Activated naive CD4-positive, alpha-beta T cell treated with anti-CD3 and anti-CD28 coated beads, Interleukin-2, amount 50 U/mL, for 24 hours (primary cell): ENCODE measurements around the gene BHMT.

ENCODE experiments used
- H3K27ac Mint-ChIP-seq: one replicate; pipeline ENCODE4 v1.8.0; 2021; ENCODE audit warnings: mild to moderate bottlenecking, mixed read lengths
- H3K27me3 Mint-ChIP-seq: one replicate; pipeline ENCODE4 v1.8.0; 2021; ENCODE audit warnings: mixed read lengths
- H3K36me3 Mint-ChIP-seq: one replicate; pipeline ENCODE4 v1.8.0; 2021; ENCODE audit warnings: mixed read lengths
- H3K4me1 Mint-ChIP-seq: one replicate; pipeline ENCODE4 v1.8.0; 2021; ENCODE audit warnings: mixed read lengths
- H3K4me3 Mint-ChIP-seq: one replicate; pipeline ENCODE4 v1.8.0; 2021; ENCODE audit warnings: mild to moderate bottlenecking, mixed read lengths
- H3K9me3 Mint-ChIP-seq: one replicate; pipeline ENCODE4 v1.8.0; 2021; ENCODE audit warnings: mixed read lengths

The BHMT gene

DNA sequence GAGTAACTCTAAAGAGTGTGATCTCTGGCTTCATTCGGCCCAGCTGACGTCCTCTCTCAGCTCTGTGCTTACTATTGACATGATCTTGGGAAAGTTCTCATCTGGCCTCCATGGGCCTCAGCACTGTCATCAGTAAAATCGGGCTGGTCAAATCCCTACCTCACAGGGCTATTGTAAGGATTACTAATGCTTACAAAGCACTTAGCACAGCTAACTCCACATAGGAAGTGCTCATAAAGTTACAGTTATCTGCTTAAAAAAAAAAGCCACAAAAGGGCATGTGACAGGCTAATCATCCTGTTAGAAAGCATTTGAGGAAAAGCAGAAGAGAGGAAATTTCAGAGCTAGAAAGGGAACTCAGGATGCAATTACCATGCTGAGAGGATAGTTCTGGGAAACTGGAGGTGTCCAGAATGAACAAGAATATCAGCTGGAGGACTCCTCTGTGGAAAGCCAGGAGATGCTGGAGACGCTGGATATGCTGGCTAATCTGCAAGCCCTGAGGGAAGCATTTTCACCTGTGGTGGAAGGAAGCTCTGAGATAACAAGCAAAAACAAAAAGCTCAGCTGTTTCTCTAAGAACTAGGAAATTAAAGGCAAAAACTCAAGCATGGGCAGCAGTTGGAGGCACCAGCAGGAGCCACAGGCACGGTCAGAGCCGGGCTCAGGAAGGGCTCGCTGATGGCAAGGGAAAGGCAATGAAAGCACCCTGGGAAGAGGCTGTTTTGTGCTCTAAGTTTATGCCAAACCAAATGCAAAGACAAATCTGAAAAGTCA lies 4.4 kb upstream of the BHMT start:
- Mint-ChIP-seq H3K9me3 (no peaks in the 10 kb centered on the region), H3K27me3 (peaks cover 21% of the 10 kb centered on the region), H3K4me3 (no peak overlapping the region), H3K36me3 (no peaks in the 10 kb centered on the region), H3K4me1 (no peaks in the 10 kb centered on the region), H3K27ac (no peak overlapping the region)

DNA sequence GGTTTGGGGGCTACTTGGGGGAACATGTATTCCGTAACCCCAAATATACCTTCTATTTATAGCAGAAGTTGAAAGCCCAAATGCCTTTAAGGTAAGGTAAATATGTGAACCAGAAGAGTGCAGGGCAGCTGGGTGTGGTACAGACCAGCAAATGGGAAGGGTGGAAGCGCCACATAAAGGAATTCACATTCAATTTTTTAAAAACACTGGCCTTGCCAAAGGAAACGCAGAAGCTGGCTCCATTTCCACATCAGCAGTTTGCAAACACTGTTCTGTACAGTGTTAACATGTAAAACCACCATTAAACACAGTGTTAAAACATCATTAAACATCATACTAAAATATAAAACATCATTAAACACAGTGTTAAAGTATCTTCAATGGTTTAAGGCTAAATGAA lies 3.5 kb upstream of the BHMT start:
- Mint-ChIP-seq H3K4me3 (no peak overlapping the region), H3K27me3 (peaks cover 24% of the 10 kb centered on the region)

DNA sequence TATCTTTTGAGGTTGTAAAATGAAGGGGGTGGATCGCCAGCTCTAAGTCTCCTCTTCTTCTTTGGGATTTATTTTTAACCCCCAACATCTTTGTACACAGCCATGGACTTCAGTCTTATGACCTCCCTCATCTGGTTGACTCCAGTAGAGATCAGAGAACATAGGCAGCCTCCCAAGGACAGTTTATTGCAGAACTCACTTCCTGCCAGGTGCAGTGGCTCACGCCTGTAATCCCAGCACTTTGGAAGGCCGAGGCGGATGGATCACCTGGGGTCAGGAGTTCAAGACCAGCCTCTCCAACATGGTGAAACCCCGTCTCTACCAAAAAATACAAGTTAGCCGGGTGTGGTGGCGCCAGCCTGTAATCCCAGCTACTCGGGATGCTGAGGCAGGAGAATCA lies 2.8 kb upstream of the BHMT start:
- H3K36me3 Mint-ChIP-seq = no peaks in the 10 kb centered on the region
- no peaks in the 10 kb centered on the region for H3K9me3 Mint-ChIP-seq
- H3K4me1 Mint-ChIP-seq = no peaks in the 10 kb centered on the region
- no peak overlapping the region for H3K4me3 Mint-ChIP-seq
- H3K27me3 Mint-ChIP-seq = peaks cover 25% of the 10 kb centered on the region
- H3K27ac Mint-ChIP-seq = no peak overlapping the region

More for the DNA sequence above, 3.5 kb upstream of the BHMT start:
- H3K36me3 Mint-ChIP-seq = no peaks in the 10 kb centered on the region
- H3K27ac Mint-ChIP-seq = no peak overlapping the region
- H3K9me3 Mint-ChIP-seq = no peaks in the 10 kb centered on the region
- H3K4me1 Mint-ChIP-seq = no peaks in the 10 kb centered on the region

DNA sequence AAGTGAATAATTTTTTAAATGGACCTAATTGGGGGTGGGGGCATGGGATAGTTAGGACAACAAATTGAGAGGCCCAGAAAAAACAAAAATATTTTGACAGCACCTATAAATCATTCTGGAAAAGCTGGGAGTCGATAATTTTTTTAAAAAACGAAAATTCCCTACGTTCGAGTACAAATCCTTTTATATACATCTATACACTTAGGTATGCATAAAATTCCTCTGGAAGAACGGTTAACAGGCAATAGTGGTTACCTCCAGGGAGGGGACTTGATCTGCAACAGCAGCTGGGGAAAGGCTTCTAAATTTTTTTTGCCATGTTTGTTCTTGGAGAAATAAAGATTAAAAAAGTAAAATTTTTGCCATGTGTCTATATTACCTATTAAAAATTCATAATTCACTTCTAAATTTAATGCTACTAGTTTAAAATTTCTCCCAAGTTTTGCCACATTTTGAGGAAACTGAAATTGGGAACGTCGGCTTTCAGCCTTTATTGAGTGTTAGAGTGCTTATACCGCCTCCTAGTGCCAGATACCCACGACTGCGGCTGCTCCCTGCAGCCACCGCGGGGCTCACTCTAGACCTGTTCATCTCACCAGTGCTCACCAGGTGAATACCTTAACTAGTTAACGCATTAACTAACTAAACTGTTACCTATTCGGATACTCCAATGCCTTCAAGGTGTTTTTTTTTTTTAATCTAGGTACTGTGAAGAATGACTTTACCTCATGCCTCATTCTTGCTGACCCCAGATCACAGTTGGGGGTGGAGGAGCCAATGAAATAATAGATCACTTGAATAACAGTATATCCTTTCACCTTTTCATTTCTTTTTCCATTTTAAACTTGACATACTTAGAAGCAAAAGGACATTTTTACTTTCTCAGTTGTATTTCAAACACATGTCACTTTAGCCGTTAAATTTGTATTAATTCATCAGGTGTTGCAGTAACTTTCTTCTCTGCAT lies 1.8 kb upstream of the BHMT start:
- no peaks in the 10 kb centered on the region for H3K36me3 Mint-ChIP-seq
- H3K4me3 Mint-ChIP-seq = no peak overlapping the region
- H3K9me3 Mint-ChIP-seq = no peaks in the 10 kb centered on the region
- H3K27ac Mint-ChIP-seq = no peak overlapping the region
- H3K27me3 Mint-ChIP-seq = peaks cover 23% of the 10 kb centered on the region
- H3K4me1 Mint-ChIP-seq = no peaks in the 10 kb centered on the region

DNA sequence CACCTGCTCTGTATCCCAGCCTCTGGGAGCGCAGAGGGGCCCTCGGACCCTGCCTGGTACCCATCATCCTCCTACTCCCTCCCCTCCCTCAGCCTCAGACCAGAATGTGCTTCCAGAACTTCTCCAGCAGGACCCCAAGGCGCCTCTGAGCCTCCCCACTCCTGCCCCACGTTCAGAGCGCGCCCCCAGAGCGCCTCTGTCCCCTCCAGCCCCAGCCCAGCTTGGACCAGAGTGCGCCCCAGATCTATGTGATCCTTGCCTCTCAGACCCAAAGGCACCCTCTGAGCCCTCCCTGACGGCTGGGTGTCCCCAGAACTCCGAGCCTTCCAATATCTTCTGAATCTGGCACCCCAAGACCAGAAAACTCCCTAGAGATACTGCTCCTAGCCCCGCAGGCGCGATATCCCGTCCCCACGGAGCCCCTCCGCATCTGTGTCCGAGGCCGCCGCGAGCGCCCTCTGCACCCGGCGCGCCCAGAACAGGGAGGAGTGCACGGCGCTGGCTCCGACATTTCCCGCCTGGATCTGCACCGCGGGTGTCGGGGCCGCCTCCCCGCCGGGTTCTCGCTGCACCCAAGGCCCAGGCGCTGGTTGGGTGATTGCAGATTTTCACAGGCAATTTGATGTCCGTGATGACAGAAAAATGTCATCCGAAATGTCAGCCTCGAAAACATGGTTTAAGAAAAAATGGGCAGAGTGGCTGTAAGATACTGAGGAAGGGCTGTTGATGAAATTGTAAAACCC lies 522 bp downstream of the BHMT start:
- Mint-ChIP-seq H3K4me1 (no peaks in the 10 kb centered on the region), H3K27me3 (peaks cover 25% of the 10 kb centered on the region), H3K36me3 (no peaks in the 10 kb centered on the region), H3K9me3 (no peaks in the 10 kb centered on the region), H3K4me3 (no peak overlapping the region), H3K27ac (no peak overlapping the region)

DNA sequence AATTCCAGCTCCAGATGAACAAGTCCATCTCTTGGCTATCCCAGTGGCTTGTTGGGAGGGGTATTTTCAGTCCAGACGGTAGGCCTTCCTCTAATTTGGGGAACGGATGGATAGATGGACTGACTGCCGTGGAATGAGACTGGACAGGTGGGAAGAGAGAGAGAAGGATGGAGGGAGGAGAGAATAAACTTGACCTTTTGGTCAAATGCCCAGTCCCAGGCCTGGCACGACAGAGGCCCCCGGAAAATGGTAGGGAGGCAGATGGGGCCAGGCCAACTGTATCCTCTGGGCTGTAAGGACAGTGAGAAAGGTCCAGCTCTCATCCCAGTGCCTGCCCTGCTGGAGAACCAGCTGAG lies 1.1 kb downstream of the BHMT start:
- no peaks in the 10 kb centered on the region for H3K9me3 Mint-ChIP-seq
- H3K27ac Mint-ChIP-seq = no peak overlapping the region
- H3K4me3 Mint-ChIP-seq = no peak overlapping the region
- peaks cover 25% of the 10 kb centered on the region for H3K27me3 Mint-ChIP-seq
- no peaks in the 10 kb centered on the region for H3K4me1 Mint-ChIP-seq
- no peaks in the 10 kb centered on the region for H3K36me3 Mint-ChIP-seq

DNA sequence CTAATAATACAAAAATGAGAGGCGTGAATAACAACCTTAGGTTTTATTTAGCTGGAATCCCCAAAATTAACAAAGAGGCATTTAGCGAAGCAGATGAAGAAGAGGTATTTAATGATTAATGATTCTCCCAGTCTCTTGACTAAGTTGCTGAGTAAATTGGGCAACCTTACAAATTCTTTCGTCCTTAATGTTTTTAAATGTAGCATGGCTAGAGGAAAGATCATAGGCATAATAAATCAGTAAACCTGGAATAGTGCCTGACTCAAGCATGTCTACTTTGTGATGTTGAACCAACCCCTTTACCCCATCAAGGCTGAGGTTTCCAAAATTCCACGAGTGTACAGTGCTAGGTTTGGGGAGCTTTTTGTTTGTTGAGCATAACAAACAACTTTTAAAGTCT lies 7.9 kb downstream of the BHMT start:
- H3K4me1 Mint-ChIP-seq = no peaks in the 10 kb centered on the region
- H3K27ac Mint-ChIP-seq = no peak overlapping the region
- no peaks in the 10 kb centered on the region for H3K9me3 Mint-ChIP-seq
- no peaks in the 10 kb centered on the region for H3K36me3 Mint-ChIP-seq
- peaks cover 8% of the 10 kb centered on the region for H3K27me3 Mint-ChIP-seq
- H3K4me3 Mint-ChIP-seq = no peak overlapping the region

DNA sequence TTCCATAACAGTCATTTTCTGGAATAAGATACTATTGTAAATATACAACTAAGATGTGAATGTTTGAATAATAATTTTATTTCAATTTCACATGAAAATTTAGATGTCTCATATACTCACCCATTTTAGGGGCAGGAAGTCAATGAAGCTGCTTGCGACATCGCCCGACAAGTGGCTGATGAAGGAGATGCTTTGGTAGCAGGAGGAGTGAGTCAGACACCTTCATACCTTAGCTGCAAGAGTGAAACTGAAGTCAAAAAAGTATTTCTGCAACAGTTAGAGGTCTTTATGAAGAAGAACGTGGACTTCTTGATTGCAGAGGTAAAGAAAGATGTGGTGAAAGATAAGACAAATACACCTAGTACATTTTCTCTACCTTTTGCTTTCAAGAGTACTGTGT lies 8.6 kb downstream of the BHMT start:
- no peak overlapping the region for H3K4me3 Mint-ChIP-seq
- H3K36me3 Mint-ChIP-seq = no peaks in the 10 kb centered on the region
- H3K27me3 Mint-ChIP-seq = peaks cover 6% of the 10 kb centered on the region
- H3K27ac Mint-ChIP-seq = no peak overlapping the region
- H3K4me1 Mint-ChIP-seq = no peaks in the 10 kb centered on the region
- H3K9me3 Mint-ChIP-seq = no peaks in the 10 kb centered on the region

DNA sequence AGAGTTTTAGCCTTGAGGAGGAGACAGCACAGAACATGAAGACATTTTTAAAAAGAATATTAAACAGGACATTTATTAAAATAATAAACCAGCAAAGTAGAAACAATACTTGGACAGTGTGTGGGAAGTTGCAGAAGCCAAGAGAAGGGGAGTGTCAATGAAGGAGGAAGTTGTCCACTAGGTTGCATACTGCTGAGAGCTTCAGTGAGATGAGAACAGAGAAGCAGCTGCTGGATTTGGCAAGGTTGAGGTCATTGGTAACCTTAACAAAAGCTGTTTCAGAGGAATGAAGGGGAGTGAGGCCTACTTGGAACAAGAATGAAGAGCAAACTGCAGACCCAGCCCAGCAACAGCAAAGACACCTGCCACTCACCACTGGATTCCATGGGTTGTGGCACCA lies 11.4 kb downstream of the BHMT start:
- H3K27me3 Mint-ChIP-seq = peaks cover 6% of the 10 kb centered on the region
- no peaks in the 10 kb centered on the region for H3K36me3 Mint-ChIP-seq
- no peaks in the 10 kb centered on the region for H3K4me1 Mint-ChIP-seq
- no peak overlapping the region for H3K4me3 Mint-ChIP-seq
- H3K9me3 Mint-ChIP-seq = no peaks in the 10 kb centered on the region
- no peak overlapping the region for H3K27ac Mint-ChIP-seq

DNA sequence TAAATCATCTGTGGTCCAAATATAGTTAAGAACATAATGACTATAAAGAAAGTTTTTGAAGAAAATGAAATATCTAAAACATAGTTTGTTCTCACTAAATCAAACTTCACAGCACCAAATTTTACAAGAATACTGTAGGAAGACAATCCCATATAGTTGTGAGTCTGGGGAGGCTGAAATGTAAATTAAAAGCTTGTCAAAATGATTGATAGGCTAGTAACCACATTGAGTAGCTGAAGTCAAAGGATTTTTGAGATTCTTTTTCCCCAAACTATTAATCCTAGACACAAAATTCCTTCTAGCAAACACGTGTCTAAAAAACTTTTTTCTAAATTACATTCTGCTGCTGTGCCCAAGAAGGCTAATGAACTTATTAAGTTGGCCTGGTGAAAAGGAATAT lies 13.0 kb downstream of the BHMT start:
- Mint-ChIP-seq H3K27me3 (no peaks in the 10 kb centered on the region), H3K36me3 (no peaks in the 10 kb centered on the region), H3K9me3 (no peaks in the 10 kb centered on the region), H3K4me1 (no peaks in the 10 kb centered on the region), H3K4me3 (no peak overlapping the region), H3K27ac (no peak overlapping the region)

DNA sequence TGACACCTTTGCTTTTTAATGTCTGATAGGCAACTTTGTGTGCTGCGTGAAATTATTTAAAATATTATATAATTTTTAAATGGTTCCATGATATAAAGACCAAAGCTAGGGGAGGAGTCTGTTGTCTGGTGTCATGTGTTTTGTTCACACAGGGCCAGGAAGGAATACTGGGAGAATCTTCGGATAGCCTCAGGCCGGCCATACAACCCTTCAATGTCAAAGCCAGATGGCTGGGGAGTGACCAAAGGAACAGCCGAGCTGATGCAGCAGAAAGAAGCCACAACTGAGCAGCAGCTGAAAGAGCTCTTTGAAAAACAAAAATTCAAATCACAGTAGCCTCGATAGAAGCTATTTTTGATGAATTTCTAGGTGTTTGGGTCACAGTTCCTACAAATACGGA lies 19.2 kb downstream of the BHMT start:
- no peak overlapping the region for H3K4me3 Mint-ChIP-seq
- peaks cover 2% of the 10 kb centered on the region for H3K27me3 Mint-ChIP-seq
- peaks cover 12% of the 10 kb centered on the region for H3K4me1 Mint-ChIP-seq
- no peak overlapping the region for H3K27ac Mint-ChIP-seq
- no peaks in the 10 kb centered on the region for H3K9me3 Mint-ChIP-seq
- no peaks in the 10 kb centered on the region for H3K36me3 Mint-ChIP-seq

DNA sequence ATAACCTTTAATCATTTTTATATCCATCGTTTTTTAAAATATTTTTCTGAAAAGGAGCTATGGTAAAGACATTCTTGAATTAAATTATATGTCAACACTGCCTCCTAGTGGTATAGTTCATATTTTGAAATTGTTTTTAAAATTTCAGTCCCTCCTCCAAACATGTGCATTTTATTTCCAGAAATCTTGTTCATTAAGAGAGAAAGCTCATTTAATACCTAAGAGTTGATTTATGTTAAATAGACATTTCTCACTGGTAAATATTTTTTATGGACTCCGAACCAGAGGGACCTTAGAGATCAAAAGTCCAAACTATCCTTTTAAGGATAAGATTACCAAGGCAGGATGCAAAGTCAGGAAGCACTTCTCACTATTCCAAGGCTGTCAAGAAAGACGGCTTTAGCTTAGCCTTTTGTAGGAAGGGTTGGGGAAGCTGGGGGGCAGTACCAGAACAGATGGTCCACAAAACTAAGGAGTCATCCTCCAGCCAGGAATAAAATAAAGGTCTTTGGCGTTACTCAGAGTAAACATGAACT lies 21.6 kb downstream of the BHMT start:
- H3K4me3 Mint-ChIP-seq = peak overlapping the region; percentile 84
- H3K4me1 Mint-ChIP-seq = peaks cover 12% of the 10 kb centered on the region
- H3K27ac Mint-ChIP-seq = peak overlapping the region; percentile 79

DNA sequence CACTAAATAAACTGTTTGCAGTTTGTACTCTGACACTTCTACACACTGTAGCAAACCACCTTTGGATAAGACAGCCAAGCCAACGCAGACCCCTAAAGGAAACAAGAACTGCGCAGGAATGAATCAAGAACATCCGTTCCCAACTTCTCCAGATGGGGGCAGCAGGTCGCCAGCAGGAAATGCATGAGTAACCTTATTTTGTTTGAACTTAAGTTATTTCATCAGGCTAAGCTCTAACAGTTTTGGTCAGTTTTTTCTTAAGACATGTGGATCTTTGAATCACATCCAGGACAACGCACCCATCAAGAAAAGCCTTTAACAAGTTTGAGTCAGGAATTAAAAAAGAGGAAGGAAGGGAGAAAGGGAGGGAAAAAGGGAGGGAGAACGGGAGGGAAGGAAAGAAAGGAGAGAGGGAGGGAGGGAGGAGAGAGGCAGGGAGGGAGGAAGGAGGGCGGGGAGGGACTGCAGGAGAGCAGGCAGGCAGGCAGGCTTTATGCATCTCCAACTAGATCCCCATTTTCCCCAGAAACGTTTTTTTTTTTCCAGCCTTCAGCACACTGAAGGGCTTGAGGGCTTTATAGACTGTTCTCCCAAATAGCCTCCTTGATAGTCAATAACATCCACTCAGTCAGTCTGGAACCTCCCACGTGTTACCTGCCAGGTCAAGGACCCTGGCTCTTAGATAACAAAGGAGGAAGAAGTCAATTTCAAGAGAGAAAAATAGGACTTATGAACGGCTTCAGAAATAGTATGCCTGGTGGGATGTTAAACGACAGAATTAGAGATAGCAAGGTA lies 22.2 kb downstream of the BHMT start:
- peak overlapping the region; percentile 84 for H3K4me3 Mint-ChIP-seq
- H3K27ac Mint-ChIP-seq = peak overlapping the region; percentile 99
- no peaks in the 10 kb centered on the region for H3K36me3 Mint-ChIP-seq
- peaks cover 2% of the 10 kb centered on the region for H3K27me3 Mint-ChIP-seq
- no peaks in the 10 kb centered on the region for H3K9me3 Mint-ChIP-seq
- H3K4me1 Mint-ChIP-seq = peaks cover 12% of the 10 kb centered on the region

More for the DNA sequence above, 21.6 kb downstream of the BHMT start:
- no peaks in the 10 kb centered on the region for H3K9me3 Mint-ChIP-seq
- peaks cover 2% of the 10 kb centered on the region for H3K27me3 Mint-ChIP-seq
- no peaks in the 10 kb centered on the region for H3K36me3 Mint-ChIP-seq

DNA sequence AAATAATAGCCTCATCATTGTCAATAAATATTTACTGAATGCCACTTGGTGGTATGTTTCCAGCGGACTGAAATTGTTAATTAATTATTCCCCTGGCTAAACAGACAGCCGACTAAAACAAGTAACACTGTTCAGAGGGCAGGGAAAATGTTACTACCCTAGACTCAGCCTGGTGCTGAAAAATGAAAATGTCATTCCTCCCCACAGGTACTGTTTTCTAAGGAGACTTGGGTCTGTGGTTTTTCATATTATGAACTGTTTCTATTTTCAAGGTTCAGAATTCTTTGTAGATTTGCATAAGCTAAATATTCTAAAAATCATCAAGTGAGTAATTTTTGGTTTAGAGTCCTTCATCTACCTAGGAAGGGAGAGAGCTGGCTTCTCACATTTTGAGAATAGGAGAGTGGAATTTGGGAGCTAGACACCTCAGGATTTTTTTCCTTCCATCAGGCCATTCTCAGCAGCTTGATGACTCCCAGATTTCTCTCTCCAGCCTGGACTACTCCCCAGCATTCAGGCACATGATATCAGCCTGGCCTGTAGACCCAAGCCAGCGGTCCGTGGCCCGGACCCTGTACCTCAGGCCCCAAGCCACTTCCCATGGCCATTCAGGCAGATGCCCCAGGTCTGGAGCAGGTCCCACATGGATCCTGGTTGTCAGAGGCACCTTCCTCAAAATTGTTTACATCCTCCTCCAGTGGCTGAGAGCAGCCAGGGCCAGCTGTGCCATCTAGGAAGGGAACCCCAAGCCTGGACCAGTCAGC lies 24.4 kb downstream of the BHMT start:
- no peak overlapping the region for H3K27ac Mint-ChIP-seq
- no peak overlapping the region for H3K4me3 Mint-ChIP-seq
- peaks cover 12% of the 10 kb centered on the region for H3K4me1 Mint-ChIP-seq
- H3K36me3 Mint-ChIP-seq = no peaks in the 10 kb centered on the region
- no peaks in the 10 kb centered on the region for H3K9me3 Mint-ChIP-seq
- H3K27me3 Mint-ChIP-seq = peaks cover 2% of the 10 kb centered on the region
